PFSK-1 (cell line): Measurements from ENCODE around the gene PLSCR3.

ENCODE experiments used
- POLR2AphosphoS5 ChIP-seq: IDR thresholded peaks from 2 replicates; pipeline ENCODE4 v1.6.1; 2012; ENCODE audit warnings: low read depth, mild to moderate bottlenecking, control low read depth, low read length, moderate library complexity
- SIN3A ChIP-seq: IDR thresholded peaks from 2 replicates; pipeline ENCODE4 v1.6.1; 2012; ENCODE audit warnings: mild to moderate bottlenecking, low read length, moderate library complexity, borderline replicate concordance; ENCODE audit not compliant: insufficient read depth
- TAF1 ChIP-seq: IDR thresholded peaks from 2 replicates; pipeline ENCODE4 v1.6.1; 2012; ENCODE audit warnings: low read length, control low read depth, borderline replicate concordance; ENCODE audit not compliant: insufficient read depth
- TF ChIP-seq, protein P1 (sequence below), 2 experiments: IDR thresholded peaks; 2 replicates each; pipeline versions ENCODE4 v1.6.1 to v1.8.0; 2011 to 2012; ENCODE audit warnings: low read depth in 2 of 2, low read length in 2 of 2, control low read depth in 1 of 2, inconsistent platforms in 1 of 2, mild to moderate bottlenecking in 1 of 2, moderate library complexity in 1 of 2; ENCODE audit not compliant: insufficient read depth in 1 of 2

DNA sequence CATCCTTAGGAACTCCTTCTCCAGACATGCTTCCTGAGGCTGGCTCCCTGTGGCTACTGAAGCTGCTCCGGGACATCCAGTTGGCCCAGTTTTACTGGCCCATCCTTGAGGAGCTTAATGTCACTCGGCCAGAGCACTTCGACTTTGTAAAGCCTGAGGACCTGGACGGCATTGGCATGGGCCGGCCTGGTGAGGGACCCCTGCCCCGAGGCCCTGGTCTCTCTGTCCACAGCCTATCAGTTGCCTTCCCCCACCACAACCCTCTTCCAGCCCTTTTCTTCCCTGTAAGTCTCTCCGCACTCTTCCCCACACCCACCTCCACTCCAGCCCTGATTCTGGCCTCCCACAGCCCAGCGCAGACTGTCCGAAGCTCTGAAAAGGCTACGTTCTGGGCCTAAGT is 11.4 kb downstream of the PLSCR3 start:
- TF ChIP-seq, protein P1, sequence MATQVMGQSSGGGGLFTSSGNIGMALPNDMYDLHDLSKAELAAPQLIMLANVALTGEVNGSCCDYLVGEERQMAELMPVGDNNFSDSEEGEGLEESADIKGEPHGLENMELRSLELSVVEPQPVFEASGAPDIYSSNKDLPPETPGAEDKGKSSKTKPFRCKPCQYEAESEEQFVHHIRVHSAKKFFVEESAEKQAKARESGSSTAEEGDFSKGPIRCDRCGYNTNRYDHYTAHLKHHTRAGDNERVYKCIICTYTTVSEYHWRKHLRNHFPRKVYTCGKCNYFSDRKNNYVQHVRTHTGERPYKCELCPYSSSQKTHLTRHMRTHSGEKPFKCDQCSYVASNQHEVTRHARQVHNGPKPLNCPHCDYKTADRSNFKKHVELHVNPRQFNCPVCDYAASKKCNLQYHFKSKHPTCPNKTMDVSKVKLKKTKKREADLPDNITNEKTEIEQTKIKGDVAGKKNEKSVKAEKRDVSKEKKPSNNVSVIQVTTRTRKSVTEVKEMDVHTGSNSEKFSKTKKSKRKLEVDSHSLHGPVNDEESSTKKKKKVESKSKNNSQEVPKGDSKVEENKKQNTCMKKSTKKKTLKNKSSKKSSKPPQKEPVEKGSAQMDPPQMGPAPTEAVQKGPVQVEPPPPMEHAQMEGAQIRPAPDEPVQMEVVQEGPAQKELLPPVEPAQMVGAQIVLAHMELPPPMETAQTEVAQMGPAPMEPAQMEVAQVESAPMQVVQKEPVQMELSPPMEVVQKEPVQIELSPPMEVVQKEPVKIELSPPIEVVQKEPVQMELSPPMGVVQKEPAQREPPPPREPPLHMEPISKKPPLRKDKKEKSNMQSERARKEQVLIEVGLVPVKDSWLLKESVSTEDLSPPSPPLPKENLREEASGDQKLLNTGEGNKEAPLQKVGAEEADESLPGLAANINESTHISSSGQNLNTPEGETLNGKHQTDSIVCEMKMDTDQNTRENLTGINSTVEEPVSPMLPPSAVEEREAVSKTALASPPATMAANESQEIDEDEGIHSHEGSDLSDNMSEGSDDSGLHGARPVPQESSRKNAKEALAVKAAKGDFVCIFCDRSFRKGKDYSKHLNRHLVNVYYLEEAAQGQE (IDR thresholded peaks at IDR 0.05; ENCODE audit: insufficient read depth in 1 of 2, low read depth in 2 of 2, low read length in 2 of 2): no peak
- TF ChIP-seq TAF1: no peak
- no peak for TF ChIP-seq POLR2AphosphoS5
- no peak for TF ChIP-seq SIN3A
